KMS-11 (cell line): ENCODE results near the gene AKAP1.
A peak's percentile ranks its signal among the peaks of the same experiment; 100 is the strongest.

ENCODE experiments used
- H2AFZ ChIP-seq: fragments of 200-600 bp; sonication (generic); 2 replicates; pipeline ENCODE4 v1.6.1; 2016; ENCODE audit warnings: antibody characterized with exemption, mixed run types, low read depth
- H3K27ac ChIP-seq: fragments of 200-600 bp; sonication (generic); 2 replicates; pipeline ENCODE4 v1.6.1; 2016; ENCODE audit warnings: mild to moderate bottlenecking, mixed run types
- H3K27me3 ChIP-seq: fragments of 200-600 bp; sonication (generic); 2 replicates; pipeline ENCODE4 v1.6.1; 2017; ENCODE audit warnings: mild to moderate bottlenecking, low read depth, mixed run types, moderate library complexity; ENCODE audit not compliant: insufficient read depth
- H3K36me3 ChIP-seq: fragments of 200-600 bp; sonication (generic); 2 replicates; pipeline ENCODE4 v1.6.1; 2017; ENCODE audit warnings: mild to moderate bottlenecking, mixed run types; ENCODE audit not compliant: insufficient read depth
- H3K4me1 ChIP-seq: fragments of 200-600 bp; sonication (generic); 2 replicates; pipeline ENCODE4 v1.6.1; 2016; ENCODE audit warnings: mild to moderate bottlenecking, low read depth, mixed run types; ENCODE audit not compliant: poor library complexity, severe bottlenecking
- H3K4me2 ChIP-seq: fragments of 200-600 bp; sonication (generic); 2 replicates; pipeline ENCODE4 v1.7.0; 2016; ENCODE audit warnings: mild to moderate bottlenecking, mixed run types
- H3K4me3 ChIP-seq: fragments of 200-600 bp; sonication (generic); IDR thresholded peaks from 2 replicates; pipeline ENCODE4 v1.6.1; 2017; ENCODE audit warnings: low read depth, low read length, mixed read lengths; ENCODE audit not compliant: insufficient read depth
- H3K79me2 ChIP-seq: fragments of 200-600 bp; sonication (generic); 2 replicates; pipeline ENCODE4 v1.6.1; 2016; ENCODE audit warnings: low read depth, mixed run types; ENCODE audit not compliant: insufficient read depth
- H3K9ac ChIP-seq: fragments of 200-600 bp; sonication (generic); 2 replicates; pipeline ENCODE4 v1.6.1; 2016; ENCODE audit warnings: mild to moderate bottlenecking, mixed run types
- H4K20me1 ChIP-seq: fragments of 200-600 bp; sonication (generic); 2 replicates; pipeline ENCODE4 v1.6.1; 2016; ENCODE audit warnings: mild to moderate bottlenecking, mixed run types; ENCODE audit not compliant: insufficient read depth
- CTCF ChIP-seq: fragments of 200-600 bp; sonication (generic); conservative IDR thresholded peaks from 2 replicates; pipeline ENCODE4 v1.6.1; 2017; ENCODE audit warnings: low read depth, mild to moderate bottlenecking, antibody characterized with exemption, low read length, moderate library complexity, mixed read lengths

The AKAP1 gene

GRCh38 chr17:57046749-57047148, 38.3 kb upstream of the AKAP1 start:
- Histone ChIP-seq H3K27ac (no peak overlapping the region), H4K20me1 (no peaks in the 10 kb centered on the region), H3K36me3 (no peaks in the 10 kb centered on the region), H3K4me2 (peak overlapping the region; percentile 81), H3K79me2 (no peaks in the 10 kb centered on the region), H3K27me3 (no peaks in the 10 kb centered on the region), H3K4me1 (peaks cover 10% of the 10 kb centered on the region), H3K9ac (peak overlapping the region; percentile 39; the same call in 1 of the 2 replicates), H2AFZ (peak overlapping the region; percentile 85), H3K4me3 (no peak overlapping the region)
- TF ChIP-seq CTCF = no peak

GRCh38 chr17:57048096-57048495, 37.0 kb upstream of the AKAP1 start:
- TF ChIP-seq CTCF = no peak
- Histone ChIP-seq H3K4me2 (no peak overlapping the region), H3K9ac (no peak overlapping the region), H3K4me3 (no peak overlapping the region), H3K27me3 (no peaks in the 10 kb centered on the region), H3K36me3 (no peaks in the 10 kb centered on the region), H2AFZ (no peak overlapping the region), H4K20me1 (no peaks in the 10 kb centered on the region), H3K4me1 (peaks cover 10% of the 10 kb centered on the region), H3K79me2 (no peaks in the 10 kb centered on the region), H3K27ac (no peak overlapping the region)

GRCh38 chr17:57050306-57050705, 34.7 kb upstream of the AKAP1 start:
- H3K4me3 ChIP-seq = no peak overlapping the region
- no peaks in the 10 kb centered on the region for H3K79me2 ChIP-seq
- H3K27ac ChIP-seq = no peak overlapping the region
- H3K36me3 ChIP-seq = no peaks in the 10 kb centered on the region
- no peaks in the 10 kb centered on the region for H3K27me3 ChIP-seq
- no peak overlapping the region for H3K9ac ChIP-seq
- no peak overlapping the region for H3K4me2 ChIP-seq
- H4K20me1 ChIP-seq = no peaks in the 10 kb centered on the region
- no peak overlapping the region for H2AFZ ChIP-seq
- peaks cover 17% of the 10 kb centered on the region for H3K4me1 ChIP-seq
- no peak for TF ChIP-seq CTCF

GRCh38 chr17:57051886-57052361, 33.1 kb upstream of the AKAP1 start:
- H3K27me3 ChIP-seq = no peaks in the 10 kb centered on the region
- no peak overlapping the region for H2AFZ ChIP-seq
- no peak overlapping the region for H3K4me3 ChIP-seq
- H3K4me2 ChIP-seq = no peak overlapping the region
- H3K27ac ChIP-seq = no peak overlapping the region
- H3K9ac ChIP-seq = no peak overlapping the region
- no peaks in the 10 kb centered on the region for H4K20me1 ChIP-seq
- no peak for TF ChIP-seq CTCF
- H3K4me1 ChIP-seq = peaks cover 7% of the 10 kb centered on the region
- H3K79me2 ChIP-seq = no peaks in the 10 kb centered on the region
- no peaks in the 10 kb centered on the region for H3K36me3 ChIP-seq
